Measurements from ENCODE around the gene MTMR2. TPM values are rescaled to one million over a fixed set of nuclear protein-coding genes. Genes with fewer than 3 reads are reported as not detected.

Gene MTMR2
- total RNA-seq, 1 experiment from 2014 or later = 51.9 TPM

- H3K27ac Mint-ChIP-seq (ENCODE audit: low read depth, unreplicated experiment) = no peak overlapping the region
- peaks cover 42% of the 10 kb centered on the region for H3K4me1 Mint-ChIP-seq (ENCODE audit: insufficient read depth, unreplicated experiment)
- ChIA-PET POLR2A (interaction anchor here (0.6 to 3.0 kb wide), 5 partner anchors 36 to 469 kb away, joined by 3 to 16 read pairs (median 4); partner anchors contain the start of genes CCDC82, CEP57, FAM76B and JRKL), CTCF (interaction anchor here (0.7 to 2.2 kb wide), 4 partner anchors 59 to 673 kb away, joined by 3 to 9 read pairs (median 4); partner anchors contain the start of gene MAML2)
- BruUV-seq (replicated peaks) = no TSS peak
- H3K9me3 Mint-ChIP-seq (ENCODE audit: unreplicated experiment) = no peaks in the 10 kb centered on the region
- H3K36me3 Mint-ChIP-seq (ENCODE audit: insufficient read depth, unreplicated experiment) = peaks cover 7% of the 10 kb centered on the region
- peak; percentile 37 for DNase-seq (ENCODE audit: unreplicated experiment)
- no peaks in the 10 kb centered on the region for H3K27me3 Mint-ChIP-seq (ENCODE audit: insufficient read depth, unreplicated experiment)
- TF ChIP-seq CTCF (IDR thresholded peaks at IDR 0.05; ENCODE audit: unreplicated experiment) = no peak
- H3K4me3 Mint-ChIP-seq (ENCODE audit: unreplicated experiment) = no peak overlapping the region
- intact Hi-C loops (cut with micrococcal nuclease) = loop anchor here (5.0 kb wide), 2 partner anchors 43 to 422 kb away; partner anchors contain the start of gene MAML2
These were observed 3.3 kb downstream of the MTMR2 start for GRCh38 chr11:95920460-95921105.

GRCh38 chr11:95919514-95919913, 4.4 kb downstream of the MTMR2 start:
- BruUV-seq (replicated peaks) = no TSS peak
- Mint-ChIP-seq H3K9me3 (ENCODE audit: unreplicated experiment) (no peaks in the 10 kb centered on the region), H3K36me3 (ENCODE audit: insufficient read depth, unreplicated experiment) (peaks cover 7% of the 10 kb centered on the region), H3K4me1 (ENCODE audit: insufficient read depth, unreplicated experiment) (peaks cover 38% of the 10 kb centered on the region), H3K4me3 (ENCODE audit: unreplicated experiment) (no peak overlapping the region), H3K27ac (ENCODE audit: low read depth, unreplicated experiment) (no peak overlapping the region), H3K27me3 (ENCODE audit: insufficient read depth, unreplicated experiment) (no peaks in the 10 kb centered on the region)
- ChIA-PET CTCF (interaction anchor here (1.0 kb wide), 1 partner anchor 83 kb away, joined by 4 read pairs; no protein-coding TSS in a partner anchor), POLR2A (no interaction called here)
- intact Hi-C loops (cut with micrococcal nuclease) = no loop called here
- no peak for DNase-seq (ENCODE audit: unreplicated experiment)
- TF ChIP-seq CTCF (IDR thresholded peaks at IDR 0.05; ENCODE audit: unreplicated experiment) = no peak

GRCh38 chr11:95918720-95919119, 5.2 kb downstream of the MTMR2 start:
- no peak overlapping the region for H3K27ac Mint-ChIP-seq (ENCODE audit: low read depth, unreplicated experiment)
- peaks cover 46% of the 10 kb centered on the region for H3K4me1 Mint-ChIP-seq (ENCODE audit: insufficient read depth, unreplicated experiment)
- ChIA-PET CTCF (interaction anchor here (0.6 to 1.0 kb wide), 3 partner anchors 78 to 424 kb away, joined by 3 to 4 read pairs (median 3); partner anchors contain the start of gene MAML2), POLR2A (interaction anchor here (1.1 kb wide), 1 partner anchor 424 kb away, joined by 4 read pairs; the partner anchor contains the start of gene MAML2)
- BruUV-seq (replicated peaks) = no TSS peak
- TF ChIP-seq CTCF (IDR thresholded peaks at IDR 0.05; ENCODE audit: unreplicated experiment) = no peak
- H3K4me3 Mint-ChIP-seq (ENCODE audit: unreplicated experiment) = no peak overlapping the region
- DNase-seq (ENCODE audit: unreplicated experiment) = no peak
- H3K36me3 Mint-ChIP-seq (ENCODE audit: insufficient read depth, unreplicated experiment) = peaks cover 7% of the 10 kb centered on the region
- intact Hi-C loops (cut with micrococcal nuclease) = no loop called here
- H3K9me3 Mint-ChIP-seq (ENCODE audit: unreplicated experiment) = no peaks in the 10 kb centered on the region
- no peaks in the 10 kb centered on the region for H3K27me3 Mint-ChIP-seq (ENCODE audit: insufficient read depth, unreplicated experiment)

GRCh38 chr11:95918056-95918455, 5.9 kb downstream of the MTMR2 start:
- no peak for TF ChIP-seq CTCF (IDR thresholded peaks at IDR 0.05; ENCODE audit: unreplicated experiment)
- DNase-seq (ENCODE audit: unreplicated experiment) = no peak
- peaks cover 3% of the 10 kb centered on the region for H3K36me3 Mint-ChIP-seq (ENCODE audit: insufficient read depth, unreplicated experiment)
- intact Hi-C loops (cut with micrococcal nuclease) = no loop called here
- H3K4me1 Mint-ChIP-seq (ENCODE audit: insufficient read depth, unreplicated experiment) = peaks cover 50% of the 10 kb centered on the region
- H3K4me3 Mint-ChIP-seq (ENCODE audit: unreplicated experiment) = no peak overlapping the region
- H3K27me3 Mint-ChIP-seq (ENCODE audit: insufficient read depth, unreplicated experiment) = no peaks in the 10 kb centered on the region
- ChIA-PET POLR2A (interaction anchor here (1.1 kb wide), 1 partner anchor 425 kb away, joined by 4 read pairs; the partner anchor contains the start of gene MAML2), CTCF (interaction anchor here (0.6 to 1.0 kb wide), 2 partner anchors 89 to 425 kb away, joined by 3 to 4 read pairs; partner anchors contain the start of gene MAML2)
- BruUV-seq (replicated peaks) = no TSS peak
- no peak overlapping the region for H3K27ac Mint-ChIP-seq (ENCODE audit: low read depth, unreplicated experiment)
- H3K9me3 Mint-ChIP-seq (ENCODE audit: unreplicated experiment) = no peaks in the 10 kb centered on the region

Measured in MCF 10A (cell line).